ENCODE results near the gene AP3D1. TPM values are rescaled to one million over a fixed set of nuclear protein-coding genes. Genes with fewer than 3 reads are reported as not detected.
A peak's percentile ranks its signal among the peaks of the same experiment; 100 is the strongest.
"Not testable (repeated sequence)": the region's sequence is repeated elsewhere in the genome, so short reads cannot be mapped to it uniquely, and the experiment has no call there.

Gene AP3D1
- total and polyA plus RNA-seq, 11 donors: 63.1 to 124 (median 103) TPM

DNA sequence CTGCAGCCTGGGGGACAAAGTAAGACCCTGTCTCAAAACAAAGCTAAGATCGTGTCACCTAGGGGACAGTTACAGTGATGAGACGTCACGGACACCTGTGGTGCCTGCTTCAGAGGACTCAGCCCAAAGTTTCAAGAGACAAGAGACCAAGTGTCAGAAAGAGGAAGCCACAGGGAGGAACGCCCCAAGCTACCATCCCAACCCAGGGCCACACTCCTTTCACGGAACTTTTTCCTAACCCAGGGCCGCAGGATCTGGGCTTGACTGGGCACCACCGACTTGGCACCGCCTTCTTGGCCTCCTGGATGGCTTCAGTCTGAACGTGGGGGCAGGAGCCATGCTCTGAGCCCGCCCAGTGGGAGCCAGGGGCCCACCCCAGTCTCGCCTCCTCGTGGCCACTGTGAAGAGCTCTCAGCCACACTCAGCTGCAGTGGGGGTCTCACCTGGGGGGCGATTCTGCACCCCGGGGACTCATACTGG lies 63.7 kb downstream of the AP3D1 start:
- ATAC-seq: peak in 1 of 4 donors; percentile 14
- H3K4me1 ChIP-seq: peaks cover 4 to 99% (median 31%) of the 10 kb centered on the region in 12 donors

DNA sequence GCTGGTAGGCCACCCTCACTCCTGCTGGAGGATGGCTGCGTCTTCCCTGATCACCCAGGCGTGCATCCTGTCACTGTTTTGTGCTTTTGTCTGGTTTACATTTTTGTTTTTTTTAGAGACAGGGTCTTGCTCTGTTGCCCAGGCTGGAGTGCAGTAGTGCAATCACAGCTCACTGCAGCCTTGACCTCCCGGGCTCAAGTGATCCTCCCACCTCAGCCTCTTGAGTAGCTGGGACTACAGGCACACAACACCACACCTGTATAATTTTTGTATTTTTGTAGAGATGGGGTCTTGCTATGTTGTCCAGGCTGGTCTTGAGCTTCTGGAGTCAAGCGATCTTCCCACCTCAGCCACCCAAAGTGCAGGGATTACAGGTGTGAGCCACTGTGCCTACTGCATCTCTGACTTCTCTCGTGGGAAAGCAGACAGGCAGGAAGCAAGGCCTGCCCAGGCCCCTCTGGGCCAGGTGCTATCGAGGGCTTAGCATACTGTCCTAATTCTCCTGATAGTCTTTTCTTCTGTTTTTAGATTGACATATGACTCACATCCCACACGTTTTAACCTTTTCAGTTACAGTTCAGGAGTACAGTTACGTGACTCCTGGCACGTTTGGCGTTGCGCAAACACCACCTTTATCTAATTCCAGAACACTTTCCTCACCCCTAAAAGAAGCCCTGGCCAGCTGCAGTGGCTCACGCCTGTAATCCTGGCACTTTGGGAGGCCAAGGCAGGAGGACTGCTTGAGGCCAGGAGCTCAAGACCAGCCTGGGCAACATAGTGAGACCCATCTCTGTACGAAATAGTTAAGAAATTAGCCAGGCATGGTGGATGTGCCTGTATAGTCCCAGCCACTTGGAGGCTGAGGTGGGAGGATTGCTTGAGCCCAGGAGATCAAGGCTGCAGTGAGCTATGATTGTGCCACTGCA lies 64.4 kb downstream of the AP3D1 start:
- 77 to 82% (median 80%) methylated on average over 13 of the region's 13 CpGs for WGBS, 4 donors
- DNase-seq; intact Hi-C loops (cut with DNase I); ATAC-seq; H3K4me3 ChIP-seq; H3K9me3 ChIP-seq; H3K27me3 ChIP-seq: not testable (repeated sequence)
- Histone ChIP-seq H3K36me3 (peaks cover 0 to 29% (median 16%) of the 10 kb centered on the region in 9 donors), H3K27ac (peak overlapping the region in 1 of 12 donors; percentile 92), H3K4me1 (peaks cover 4 to 99% (median 31%) of the 10 kb centered on the region in 12 donors)

More for the DNA sequence above, 63.7 kb downstream of the AP3D1 start:
- peaks cover 0 to 28% (median 12%) of the 10 kb centered on the region in 9 donors for H3K36me3 ChIP-seq
- H3K4me3 ChIP-seq: no peak overlapping the region
- WGBS, 4 donors: 77 to 86% (median 83%) methylated on average over 6 to 14 of the region's 14 CpGs
- DNase-seq: no peak
- TF ChIP-seq, protein P1, sequence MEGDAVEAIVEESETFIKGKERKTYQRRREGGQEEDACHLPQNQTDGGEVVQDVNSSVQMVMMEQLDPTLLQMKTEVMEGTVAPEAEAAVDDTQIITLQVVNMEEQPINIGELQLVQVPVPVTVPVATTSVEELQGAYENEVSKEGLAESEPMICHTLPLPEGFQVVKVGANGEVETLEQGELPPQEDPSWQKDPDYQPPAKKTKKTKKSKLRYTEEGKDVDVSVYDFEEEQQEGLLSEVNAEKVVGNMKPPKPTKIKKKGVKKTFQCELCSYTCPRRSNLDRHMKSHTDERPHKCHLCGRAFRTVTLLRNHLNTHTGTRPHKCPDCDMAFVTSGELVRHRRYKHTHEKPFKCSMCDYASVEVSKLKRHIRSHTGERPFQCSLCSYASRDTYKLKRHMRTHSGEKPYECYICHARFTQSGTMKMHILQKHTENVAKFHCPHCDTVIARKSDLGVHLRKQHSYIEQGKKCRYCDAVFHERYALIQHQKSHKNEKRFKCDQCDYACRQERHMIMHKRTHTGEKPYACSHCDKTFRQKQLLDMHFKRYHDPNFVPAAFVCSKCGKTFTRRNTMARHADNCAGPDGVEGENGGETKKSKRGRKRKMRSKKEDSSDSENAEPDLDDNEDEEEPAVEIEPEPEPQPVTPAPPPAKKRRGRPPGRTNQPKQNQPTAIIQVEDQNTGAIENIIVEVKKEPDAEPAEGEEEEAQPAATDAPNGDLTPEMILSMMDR (IDR thresholded peaks at IDR 0.05): no peak
- no peak for TF ChIP-seq POLR2A (IDR thresholded peaks at IDR 0.05)
- intact Hi-C loops (cut with DNase I): no loop called here
- H3K27ac ChIP-seq: peak overlapping the region in 1 of 12 donors; percentile 92
- H3K27me3 ChIP-seq: no peaks in the 10 kb centered on the region
- no peaks in the 10 kb centered on the region for H3K9me3 ChIP-seq

DNA sequence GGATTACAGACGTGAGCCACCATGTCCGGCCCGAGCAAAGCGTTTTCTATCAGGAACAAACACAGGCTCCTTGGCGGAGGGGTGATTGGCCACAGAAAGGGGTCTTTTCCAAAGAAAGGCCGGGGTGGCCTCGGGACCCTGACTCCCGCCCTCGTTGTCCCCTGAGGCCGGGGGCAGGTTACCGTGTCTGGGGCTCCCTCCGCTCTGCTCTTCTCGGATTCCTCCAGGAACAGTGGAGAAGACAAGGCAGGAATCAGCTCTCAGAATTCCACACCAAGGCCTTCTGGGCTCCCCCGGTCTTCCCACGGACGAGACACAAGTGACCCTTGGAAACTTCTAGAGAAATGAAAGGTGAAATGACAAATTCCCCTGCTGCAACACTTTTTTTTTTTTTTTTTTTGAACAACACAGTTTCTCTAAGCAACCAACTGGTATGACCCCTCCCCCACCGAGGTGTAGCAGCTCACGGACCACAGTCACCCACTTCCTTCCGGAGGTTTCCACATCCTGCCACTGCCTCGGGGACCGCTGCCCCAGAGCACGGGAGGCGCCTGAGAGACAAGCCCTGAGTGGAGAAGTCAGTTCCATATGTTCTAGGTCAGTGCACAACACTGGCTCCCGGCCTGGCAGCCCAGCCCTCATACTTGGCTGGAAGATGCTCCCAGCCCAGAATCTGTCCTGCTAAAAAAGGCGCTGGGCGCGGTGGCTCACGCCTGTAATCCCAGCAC lies 66.2 kb downstream of the AP3D1 start:
- DNase-seq (peak; percentile 67 to 87 (median 72)), ATAC-seq (peak in 3 of 4 donors; percentile 26 to 62 (median 56))
- WGBS, 4 donors: 70 to 76% (median 72%) methylated on average over 28 of the region's 28 CpGs
- H3K4me3 ChIP-seq: peak overlapping the region in 5 of 12 donors; percentile 16 to 66 (median 34)
- TF ChIP-seq, protein P1 (IDR thresholded peaks at IDR 0.05): no peak
- TF ChIP-seq POLR2A (IDR thresholded peaks at IDR 0.05): no peak
- H3K36me3 ChIP-seq: peaks cover 0 to 45% (median 25%) of the 10 kb centered on the region in 9 donors
- intact Hi-C loops (cut with DNase I): no loop called here
- H3K27me3 ChIP-seq: no peaks in the 10 kb centered on the region
- peak overlapping the region in 5 of 12 donors; percentile 16 to 92 (median 62) for H3K27ac ChIP-seq
- no peaks in the 10 kb centered on the region for H3K9me3 ChIP-seq
- H3K4me1 ChIP-seq: peaks cover under 1 to 95% (median 14%) of the 10 kb centered on the region in 12 donors

DNA sequence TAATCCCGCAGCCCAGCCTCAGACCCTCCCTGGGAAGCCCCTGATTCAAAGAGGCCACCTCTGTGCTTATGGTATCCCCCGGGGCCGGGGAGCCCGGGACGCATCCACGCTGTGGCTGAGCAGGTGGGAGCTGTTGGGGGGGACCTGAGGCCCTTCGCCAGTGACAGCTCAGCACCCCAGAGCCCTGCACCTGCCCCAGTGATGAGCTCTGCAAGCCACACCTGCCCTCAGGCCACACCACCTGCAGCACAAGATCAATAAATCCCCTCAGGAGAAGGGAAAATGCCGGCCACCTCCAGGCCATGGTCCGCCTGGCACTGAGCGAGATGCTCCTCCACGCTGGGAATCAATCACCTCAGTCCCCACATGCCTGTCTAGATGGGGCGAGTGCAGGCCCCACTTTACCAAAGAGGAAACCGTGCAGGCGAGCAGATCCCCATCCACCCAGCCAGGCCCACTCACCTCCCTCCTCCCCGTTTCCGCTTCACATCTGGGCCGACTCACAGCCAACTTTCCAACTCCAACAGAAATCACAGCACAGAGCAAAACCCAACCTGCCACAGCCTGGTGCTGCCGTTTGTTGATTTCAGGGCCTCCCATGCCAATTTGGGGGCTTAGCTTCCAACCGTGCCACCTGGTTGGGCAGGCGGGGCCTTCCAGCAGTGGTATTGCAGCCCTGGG lies 68.1 kb downstream of the AP3D1 start:
- peak overlapping the region in 5 of 12 donors; percentile 9 to 66 (median 25) for H3K4me3 ChIP-seq
- H3K9me3 ChIP-seq: no peaks in the 10 kb centered on the region
- H3K27ac ChIP-seq: peak overlapping the region in 8 of 12 donors; percentile 18 to 92 (median 48)
- peaks cover 0 to 62% (median 41%) of the 10 kb centered on the region in 9 donors for H3K36me3 ChIP-seq
- DNase-seq (peak in 1 of 5 donors; percentile 44), ATAC-seq (peak; percentile 11 to 60 (median 30))
- H3K27me3 ChIP-seq: no peaks in the 10 kb centered on the region
- peaks cover 0 to 76% (median 8%) of the 10 kb centered on the region in 12 donors for H3K4me1 ChIP-seq
- 71 to 82% (median 73%) methylated on average over 19 to 20 of the region's 20 CpGs for WGBS, 4 donors
- TF ChIP-seq, protein P1 (IDR thresholded peaks at IDR 0.05): no peak
- no peak for TF ChIP-seq POLR2A (IDR thresholded peaks at IDR 0.05)
- intact Hi-C loops (cut with DNase I): no loop called here
